RPMI8226 (cell line): ENCODE results near the gene USP40.

ENCODE experiments used
- DNase-seq: peaks from one replicate; pipeline ENCODE4 v3.0.0-alpha.2; 2015

The USP40 gene

GRCh38 chr2:233440714-233441113, 125.9 kb downstream of the USP40 start:
- DNase-seq: no peak

- no peak for DNase-seq
Measured at GRCh38 chr2:233440314-233440713, 126.3 kb downstream of the USP40 start.

DNA sequence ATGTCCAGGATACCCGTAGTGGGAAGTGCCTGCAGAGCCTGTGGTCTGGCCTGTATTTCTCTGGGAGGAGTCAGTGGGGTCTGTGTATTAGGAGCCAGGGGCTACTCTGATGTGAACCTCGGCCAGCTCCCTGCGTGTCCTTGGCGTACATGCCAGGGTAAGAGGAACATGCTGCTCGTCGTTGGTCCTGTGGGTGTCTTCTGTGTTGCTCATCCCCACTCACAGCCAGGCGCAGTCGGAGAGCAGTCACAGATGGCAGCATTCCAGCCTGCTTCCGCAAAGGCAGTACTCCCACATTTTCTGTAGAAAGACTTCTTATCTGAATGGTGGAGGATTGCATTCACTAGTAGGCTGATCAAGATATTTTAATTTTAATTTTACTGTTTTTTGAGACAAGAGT, 127.4 kb downstream of the USP40 start:
- no peak for DNase-seq

- no peak for DNase-seq
Measured at GRCh38 chr2:233438573-233439147, 127.9 kb downstream of the USP40 start.

DNA sequence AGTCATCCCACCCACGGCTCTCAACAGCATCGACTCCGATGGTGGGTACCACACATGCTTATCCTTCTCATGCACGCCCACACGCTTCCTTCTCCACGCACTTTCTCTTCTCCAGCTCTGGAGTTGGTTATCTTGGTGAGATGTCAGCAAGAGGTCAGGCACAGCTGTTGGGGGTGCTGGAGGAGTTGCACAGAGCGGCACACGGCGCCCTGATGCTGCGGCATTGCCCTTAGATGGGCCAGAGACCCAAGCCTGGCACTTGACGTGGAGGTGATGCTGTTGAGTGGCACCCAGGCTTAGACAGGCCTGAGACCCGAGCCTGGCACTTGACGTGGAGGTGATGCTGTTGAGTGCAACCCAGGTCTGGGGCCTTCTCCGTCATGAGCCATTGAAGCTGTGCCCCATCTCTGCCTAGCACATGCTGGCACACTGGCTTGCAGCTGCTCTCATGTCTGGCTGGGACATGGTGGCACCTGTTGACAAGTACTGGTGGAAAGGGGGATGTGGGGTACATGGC, 129.1 kb downstream of the USP40 start:
- DNase-seq: no peak

- DNase-seq: no peak
Measured at GRCh38 chr2:233436691-233437438, 129.7 kb downstream of the USP40 start.

DNA sequence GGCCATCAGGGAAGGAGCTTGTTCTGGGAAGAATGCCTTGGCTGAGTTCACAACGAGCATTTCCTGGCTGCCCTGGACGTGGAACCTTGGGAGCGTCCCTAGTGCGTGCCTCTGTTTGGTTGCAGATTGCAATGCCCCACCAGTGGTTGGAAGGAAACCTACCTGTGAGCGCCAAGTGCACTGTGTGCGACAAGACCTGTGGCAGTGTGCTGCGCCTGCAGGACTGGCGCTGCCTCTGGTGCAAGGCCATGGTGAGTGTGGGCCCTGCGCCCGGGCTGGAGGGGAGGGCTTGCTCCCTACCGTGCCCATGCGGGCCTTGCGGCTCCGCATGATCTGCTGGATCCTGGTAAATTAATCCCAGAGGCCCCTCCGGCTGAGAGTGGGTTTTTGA, 130.4 kb downstream of the USP40 start:
- no peak for DNase-seq

DNA sequence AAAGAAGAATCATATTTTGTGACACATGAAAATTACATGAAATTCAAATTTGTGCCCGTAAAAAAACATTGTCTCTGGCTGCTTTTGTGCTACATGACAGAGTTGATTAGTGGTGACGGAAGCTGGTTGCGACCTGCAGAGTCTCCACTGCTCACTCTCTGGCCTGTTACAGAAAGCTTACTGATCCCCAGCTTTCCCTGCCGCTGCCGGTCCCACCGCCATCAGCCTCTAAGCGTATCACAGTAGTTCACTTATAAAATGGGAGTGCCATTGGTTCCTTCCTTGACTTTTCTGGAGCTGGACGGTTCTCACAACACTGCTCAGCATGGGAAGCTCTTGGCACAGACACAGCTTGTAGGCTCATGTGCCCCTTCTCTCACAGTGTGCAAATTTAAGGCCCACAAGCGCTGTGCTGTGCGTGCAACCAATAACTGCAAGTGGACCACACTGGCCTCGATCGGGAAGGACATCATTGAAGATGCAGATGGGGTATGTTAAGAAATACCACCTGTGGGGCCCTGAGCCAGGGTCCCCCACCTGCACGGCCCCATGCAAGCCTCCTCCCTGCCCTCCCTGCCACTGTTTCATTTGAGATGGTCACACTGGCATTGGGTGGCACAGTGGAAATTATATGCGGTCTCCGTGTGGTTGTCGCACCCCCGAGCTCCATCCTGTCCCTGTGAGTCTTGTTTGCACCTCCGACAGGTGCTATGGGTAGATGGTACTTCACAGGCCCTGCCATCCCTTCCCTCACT, 131.0 kb downstream of the USP40 start:
- DNase-seq: no peak

DNA sequence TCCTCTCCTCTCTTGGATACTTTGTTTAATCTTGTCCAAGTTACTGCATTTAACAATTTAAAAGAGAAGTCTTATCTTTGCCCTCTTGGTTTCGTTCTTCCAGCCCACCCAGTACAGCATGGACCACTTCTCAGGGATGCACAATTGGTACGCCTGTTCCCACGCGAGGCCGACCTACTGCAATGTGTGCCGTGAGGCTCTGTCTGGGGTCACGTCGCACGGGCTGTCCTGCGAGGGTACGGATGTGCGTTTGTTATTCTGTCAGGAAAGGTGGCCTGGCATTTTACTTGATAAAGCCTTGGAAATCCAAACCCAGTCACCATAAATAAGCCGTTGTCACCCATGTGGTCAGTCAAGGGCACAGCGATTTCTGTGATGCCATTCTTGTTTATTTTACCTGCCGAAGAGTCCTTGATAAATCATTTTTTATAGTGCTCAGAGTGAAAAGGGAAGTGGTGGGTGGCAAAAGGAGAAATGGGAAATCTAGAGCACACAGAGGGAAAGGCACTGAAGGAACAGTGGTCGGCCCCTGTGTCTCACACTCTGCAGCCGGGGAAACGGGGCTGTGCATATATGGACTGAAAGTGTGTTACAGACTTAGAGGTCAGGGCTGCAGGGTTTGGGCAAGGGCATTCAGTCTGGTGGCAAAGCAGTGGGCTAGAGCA, 131.8 kb downstream of the USP40 start:
- no peak for DNase-seq

DNA sequence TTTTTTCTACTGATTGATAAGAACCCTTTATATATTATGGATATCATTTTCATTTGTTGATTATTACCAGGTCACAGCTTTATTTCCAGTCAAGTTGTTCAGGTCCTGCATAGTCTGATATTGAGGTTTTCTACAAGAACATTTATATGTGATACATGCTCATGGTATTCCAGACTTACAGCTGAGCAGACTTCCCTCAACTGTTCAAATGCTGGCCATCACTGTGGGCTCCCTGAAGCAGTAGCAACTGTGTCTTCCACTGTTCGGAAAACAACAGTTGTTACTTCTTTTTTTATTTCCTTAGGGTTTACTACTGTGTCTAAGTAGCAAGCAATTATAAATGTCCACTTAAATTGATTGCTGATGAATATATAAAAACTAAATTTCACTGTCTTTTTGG, 132.8 kb downstream of the USP40 start:
- no peak for DNase-seq

- no peak for DNase-seq
Measured at GRCh38 chr2:233433029-233433428, 133.6 kb downstream of the USP40 start.

- DNase-seq: no peak
Measured at GRCh38 chr2:233430651-233431050, 135.9 kb downstream of the USP40 start.

- no peak for DNase-seq
Measured at GRCh38 chr2:233430081-233430480, 136.5 kb downstream of the USP40 start.

- no peak for DNase-seq
Measured at GRCh38 chr2:233429175-233429897, 137.2 kb downstream of the USP40 start.

DNA sequence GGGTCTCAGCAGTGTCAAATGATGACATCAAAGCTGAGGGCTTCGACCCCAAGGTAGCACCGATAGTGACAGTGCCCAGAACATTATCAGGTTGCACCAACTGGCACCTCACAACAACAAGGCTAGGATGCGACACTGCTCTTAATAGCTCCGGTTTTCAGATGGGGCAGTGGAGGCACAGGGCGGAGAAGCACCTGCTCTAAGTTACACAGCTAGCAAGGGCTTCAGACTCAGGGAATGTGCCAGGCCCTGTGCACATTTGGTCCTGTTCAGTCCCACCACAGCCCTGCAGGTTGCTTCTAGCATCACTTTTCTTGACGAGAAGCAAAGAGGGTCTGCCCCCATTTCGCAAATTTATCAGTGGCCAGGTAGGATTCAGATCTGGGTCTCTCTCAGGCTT, 138.1 kb downstream of the USP40 start:
- DNase-seq: no peak

DNA sequence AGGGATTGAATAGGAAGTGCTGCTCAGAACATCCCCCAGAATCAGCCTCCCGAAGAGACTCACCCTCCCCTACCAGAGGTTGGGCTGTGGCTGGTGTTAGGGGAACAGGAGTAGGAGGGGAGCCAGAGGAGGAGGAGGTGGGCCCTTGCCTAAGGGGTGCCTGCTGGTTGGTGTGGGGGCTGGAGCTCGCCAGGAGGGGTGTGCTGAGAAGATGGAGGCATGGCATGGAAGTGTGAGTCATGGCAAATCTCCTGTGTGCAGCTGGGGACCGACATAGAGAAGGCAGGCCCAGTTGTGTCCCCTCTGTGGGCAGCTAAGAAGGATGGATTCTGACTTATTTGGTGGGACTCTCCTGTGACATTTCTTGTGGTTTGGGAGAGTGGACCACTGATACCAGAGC, 138.6 kb downstream of the USP40 start:
- DNase-seq: no peak

- DNase-seq: no peak
Measured at GRCh38 chr2:233426619-233427342, 139.8 kb downstream of the USP40 start.
